Rectal smooth muscle tissue (tissue), 1 donor: Measurements from ENCODE around the gene BBS4.

Experiments used
- H3K27ac ChIP-seq: one replicate; pipeline ENCODE4 v1.7.0; 2013; ENCODE audit warnings: low read depth, low read length, inconsistent platforms
- H3K27me3 ChIP-seq: one replicate; pipeline ENCODE4 v1.7.0; 2013; ENCODE audit warnings: low read length; ENCODE audit not compliant: control insufficient read depth, insufficient read depth
- H3K36me3 ChIP-seq: one replicate; pipeline ENCODE4 v1.7.0; 2013; ENCODE audit warnings: low read length; ENCODE audit not compliant: control insufficient read depth, insufficient read depth
- H3K4me1 ChIP-seq: one replicate; pipeline ENCODE4 v1.7.0; 2013; ENCODE audit warnings: low read length; ENCODE audit not compliant: control insufficient read depth, insufficient read depth
- H3K4me3 ChIP-seq: one replicate; pipeline ENCODE4 v1.7.0; 2013; ENCODE audit warnings: low read length
- H3K9ac ChIP-seq: one replicate; pipeline ENCODE4 v1.7.0; 2013; ENCODE audit warnings: low read length

Gene BBS4

DNA sequence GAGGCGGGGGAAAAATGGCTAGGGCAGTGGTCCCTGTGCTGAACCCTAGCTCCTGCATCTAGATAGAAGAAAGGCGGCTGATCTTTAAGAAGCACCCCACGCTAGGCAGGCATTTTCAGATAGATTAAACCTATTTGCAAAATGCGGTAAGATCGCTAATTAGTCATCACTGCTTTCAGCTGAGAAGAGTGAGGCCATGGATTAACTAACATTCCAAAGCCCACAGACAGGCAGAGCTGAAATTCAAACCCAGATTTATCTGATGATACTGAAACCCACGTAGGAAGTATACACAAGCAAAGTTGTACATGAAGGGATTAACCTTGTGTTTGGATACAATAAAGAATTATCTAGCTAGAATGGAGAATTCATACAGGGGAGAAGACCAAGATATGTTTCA is 92.8 kb downstream of the BBS4 start:
- H3K27me3 ChIP-seq = no peaks in the 10 kb centered on the region
- no peak overlapping the region for H3K9ac ChIP-seq
- no peak overlapping the region for H3K27ac ChIP-seq
- peaks cover 5% of the 10 kb centered on the region for H3K4me1 ChIP-seq
- peaks cover 2% of the 10 kb centered on the region for H3K36me3 ChIP-seq
- no peak overlapping the region for H3K4me3 ChIP-seq

DNA sequence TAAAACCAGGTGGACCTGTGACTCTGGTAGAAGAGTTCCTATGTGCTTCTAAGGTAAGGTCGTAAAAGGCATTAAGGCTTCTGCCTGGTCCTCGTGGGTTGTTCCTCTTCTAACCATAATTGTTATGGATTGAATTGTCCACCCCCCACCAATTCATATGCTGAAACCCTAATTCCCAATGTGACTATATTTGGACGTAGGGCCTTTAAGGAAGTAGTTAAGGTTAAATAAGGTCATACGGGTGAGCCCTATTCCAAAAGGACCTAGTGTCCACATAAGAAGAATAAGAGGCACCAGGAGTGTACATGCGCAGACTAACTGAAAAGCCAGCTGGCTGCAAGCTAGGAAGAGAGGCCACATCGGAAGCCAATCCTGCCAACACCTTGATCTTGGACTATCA is 95.6 kb downstream of the BBS4 start:
- no peak overlapping the region for H3K27ac ChIP-seq
- H3K27me3 ChIP-seq = no peaks in the 10 kb centered on the region
- peaks cover 2% of the 10 kb centered on the region for H3K36me3 ChIP-seq
- H3K9ac ChIP-seq = no peak overlapping the region
- no peak overlapping the region for H3K4me3 ChIP-seq
- peaks cover 12% of the 10 kb centered on the region for H3K4me1 ChIP-seq

- Histone ChIP-seq H3K36me3 (peaks cover 2% of the 10 kb centered on the region), H3K27me3 (no peaks in the 10 kb centered on the region), H3K27ac (peak overlapping the region; percentile 88), H3K4me3 (peak overlapping the region; percentile 81), H3K9ac (no peak overlapping the region), H3K4me1 (peaks cover 12% of the 10 kb centered on the region)
Measured at GRCh38 chr15:72782274-72783003, 96.4 kb downstream of the BBS4 start.

DNA sequence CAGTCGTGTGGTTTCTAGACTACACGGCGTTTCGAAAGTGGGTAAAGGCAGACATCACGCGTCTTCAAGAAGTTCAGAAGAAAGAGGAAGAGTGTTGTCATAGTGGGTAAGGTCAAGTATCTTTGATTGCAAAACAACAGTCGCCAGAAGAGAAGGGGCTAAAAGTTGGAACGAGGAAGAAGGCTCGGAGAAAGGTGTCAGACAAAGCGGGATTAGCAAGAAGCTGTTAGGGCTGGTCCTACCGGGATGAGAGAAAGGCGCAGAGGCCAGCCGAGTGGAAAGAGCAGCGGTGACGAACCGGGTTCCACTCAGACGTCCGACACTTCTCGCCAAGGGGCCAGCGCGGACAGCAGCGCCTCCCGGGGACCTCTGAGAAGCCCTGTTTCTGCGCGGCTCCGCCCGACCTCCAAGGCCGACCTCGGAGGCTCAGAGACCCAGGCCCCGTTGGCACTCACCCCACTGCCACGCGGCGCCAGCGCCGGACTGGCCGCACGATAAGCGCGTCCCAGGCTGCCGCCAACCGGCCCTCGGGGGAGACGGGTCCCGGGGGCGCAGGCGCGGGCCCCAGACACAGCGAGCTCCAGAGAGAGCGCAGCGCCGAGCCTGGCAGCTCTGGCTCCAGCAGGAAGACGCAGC is 97.1 kb downstream of the BBS4 start:
- Histone ChIP-seq H3K27me3 (no peaks in the 10 kb centered on the region), H3K9ac (peak overlapping the region; percentile 87), H3K27ac (peak overlapping the region; percentile 88), H3K4me3 (peak overlapping the region; percentile 81), H3K36me3 (peaks cover 2% of the 10 kb centered on the region), H3K4me1 (peaks cover 12% of the 10 kb centered on the region)

DNA sequence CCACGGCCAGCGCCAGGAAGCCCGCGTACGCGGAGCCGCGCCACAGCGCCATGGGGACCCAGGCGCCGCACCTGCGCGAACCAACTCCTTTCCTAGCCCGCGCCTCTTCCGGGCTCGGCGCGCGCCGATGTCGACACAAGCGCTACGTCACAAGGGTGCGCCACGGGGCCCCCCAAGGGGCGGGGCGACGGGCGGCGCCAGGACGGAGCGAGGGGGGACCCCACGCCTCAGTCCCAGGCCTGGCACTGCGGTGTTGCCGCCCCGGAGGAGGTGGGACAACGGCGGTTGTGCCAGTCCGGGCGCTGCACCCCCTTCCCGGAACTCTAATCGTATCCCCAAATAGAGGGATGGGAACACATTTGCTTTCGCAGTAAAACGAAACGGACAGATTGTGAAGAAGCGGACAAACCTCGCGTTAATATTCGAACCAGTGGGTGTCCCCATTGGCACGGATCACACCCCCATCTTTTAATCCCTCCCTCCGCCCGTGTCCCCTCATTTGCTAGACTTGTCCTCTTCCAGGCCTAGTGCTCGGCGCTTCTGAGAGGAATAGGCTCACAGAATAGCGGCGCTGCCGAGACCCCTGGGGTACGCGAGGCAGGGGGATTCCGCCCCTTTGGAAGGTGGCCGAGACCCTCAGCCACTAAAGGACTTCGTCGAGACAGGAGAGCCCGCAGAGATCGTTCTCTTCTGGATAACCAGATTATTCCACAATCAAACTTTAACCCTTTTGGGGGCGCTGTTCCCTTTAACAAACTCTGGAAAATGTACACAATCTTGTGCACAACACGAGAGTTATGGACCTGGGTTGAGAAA is 97.8 kb downstream of the BBS4 start, which contains the start of gene ADPGK:
Gene ADPGK (minus strand): TSS at position 119 of the 816 bp plus-strand sequence. CDS start 67 bp downstream, at position 52.
- peak within 1 kb of the TSS; percentile 81 for H3K4me3 ChIP-seq
- H3K9ac ChIP-seq = peak within 1 kb of the TSS; percentile 87
- H3K27ac ChIP-seq = peak within 1 kb of the TSS; percentile 88
- H3K36me3 ChIP-seq = peaks cover 2% of the 10 kb centered on the region
- no peaks in the 10 kb centered on the region for H3K27me3 ChIP-seq
- peaks cover 12% of the 10 kb centered on the region for H3K4me1 ChIP-seq

DNA sequence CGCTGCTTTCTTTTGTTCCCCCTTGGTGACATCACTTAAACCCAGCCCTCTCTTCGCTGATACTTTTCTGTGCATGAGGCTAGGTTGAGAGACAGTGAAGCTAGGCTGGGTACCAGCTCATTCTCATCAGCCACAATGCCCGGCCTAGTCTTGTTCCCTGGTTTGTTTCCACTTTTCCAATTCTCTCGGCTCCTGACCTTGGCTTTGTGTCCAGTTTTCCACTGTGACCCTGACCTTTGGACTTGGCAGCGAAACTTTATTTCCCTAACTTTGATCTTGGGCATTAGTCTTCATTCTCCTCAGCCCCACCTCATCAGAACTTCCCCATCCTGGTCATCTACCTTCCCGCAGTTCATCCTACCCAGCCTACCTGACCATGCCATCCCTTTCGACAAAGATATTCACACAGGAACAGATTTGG is 98.5 kb downstream of the BBS4 start:
- Histone ChIP-seq H3K9ac (peak overlapping the region; percentile 41), H3K4me3 (peak overlapping the region; percentile 81), H3K4me1 (peaks cover 12% of the 10 kb centered on the region), H3K27ac (peak overlapping the region; percentile 88), H3K36me3 (peaks cover 2% of the 10 kb centered on the region), H3K27me3 (no peaks in the 10 kb centered on the region)

GRCh38 chr15:72785432-72785831 is 99.4 kb downstream of the BBS4 start:
- no peak overlapping the region for H3K9ac ChIP-seq
- no peak overlapping the region for H3K4me3 ChIP-seq
- peak overlapping the region; percentile 88 for H3K27ac ChIP-seq
- no peaks in the 10 kb centered on the region for H3K27me3 ChIP-seq
- H3K4me1 ChIP-seq = peaks cover 12% of the 10 kb centered on the region
- H3K36me3 ChIP-seq = peaks cover 2% of the 10 kb centered on the region

DNA sequence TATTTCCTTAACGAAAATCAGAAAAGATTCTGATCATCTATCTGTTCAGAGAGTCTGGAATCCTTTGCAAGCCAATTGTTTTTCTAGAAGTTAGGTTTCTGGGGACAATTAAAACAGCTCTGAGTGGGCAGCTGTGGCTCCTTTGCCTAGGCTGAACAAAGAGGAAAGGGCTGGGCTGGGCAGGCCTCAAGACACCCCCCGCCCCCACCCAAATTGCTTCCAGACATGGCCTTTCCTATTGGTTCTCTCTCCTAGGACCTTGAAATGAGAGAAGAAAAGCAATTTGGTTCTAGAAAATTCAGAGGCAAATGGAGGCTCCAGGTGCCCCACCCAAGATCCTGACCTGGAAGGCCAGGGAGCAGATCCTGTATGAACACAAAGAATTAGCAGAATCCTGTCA is 99.8 kb downstream of the BBS4 start:
- Histone ChIP-seq H3K27me3 (no peaks in the 10 kb centered on the region), H3K27ac (no peak overlapping the region), H3K9ac (no peak overlapping the region), H3K36me3 (peaks cover 2% of the 10 kb centered on the region), H3K4me1 (peaks cover 12% of the 10 kb centered on the region), H3K4me3 (no peak overlapping the region)

GRCh38 chr15:72786242-72786641 is 100.2 kb downstream of the BBS4 start:
- Histone ChIP-seq H3K36me3 (no peaks in the 10 kb centered on the region), H3K27me3 (no peaks in the 10 kb centered on the region), H3K4me1 (peaks cover 12% of the 10 kb centered on the region), H3K4me3 (no peak overlapping the region), H3K27ac (no peak overlapping the region), H3K9ac (no peak overlapping the region)

- no peak overlapping the region for H3K27ac ChIP-seq
- no peak overlapping the region for H3K4me3 ChIP-seq
- H3K27me3 ChIP-seq = no peaks in the 10 kb centered on the region
- peaks cover 10% of the 10 kb centered on the region for H3K4me1 ChIP-seq
- no peak overlapping the region for H3K9ac ChIP-seq
- no peaks in the 10 kb centered on the region for H3K36me3 ChIP-seq
Measured at GRCh38 chr15:72786676-72787345, 100.8 kb downstream of the BBS4 start.

GRCh38 chr15:72787526-72787925 is 101.5 kb downstream of the BBS4 start:
- Histone ChIP-seq H3K36me3 (no peaks in the 10 kb centered on the region), H3K4me1 (peaks cover 8% of the 10 kb centered on the region), H3K9ac (no peak overlapping the region), H3K27ac (no peak overlapping the region), H3K27me3 (no peaks in the 10 kb centered on the region), H3K4me3 (no peak overlapping the region)
